Astrocyte (in vitro differentiated cells and primary cell): ENCODE results near the gene ACTL8.

Experiments
- EZH2 ChIP-seq: IDR thresholded peaks from 2 replicates; pipeline ENCODE4 v1.6.1; 2012; ENCODE audit warnings: mild to moderate bottlenecking, low read length, inconsistent platforms; ENCODE audit not compliant: insufficient read depth
- TF ChIP-seq, protein P1 (sequence below): IDR thresholded peaks from 2 replicates; pipeline ENCODE4 v1.5.1; 2011; ENCODE audit warnings: low read depth, mild to moderate bottlenecking, inconsistent platforms, low read length, moderate library complexity; ENCODE audit not compliant: insufficient read depth

DNA sequence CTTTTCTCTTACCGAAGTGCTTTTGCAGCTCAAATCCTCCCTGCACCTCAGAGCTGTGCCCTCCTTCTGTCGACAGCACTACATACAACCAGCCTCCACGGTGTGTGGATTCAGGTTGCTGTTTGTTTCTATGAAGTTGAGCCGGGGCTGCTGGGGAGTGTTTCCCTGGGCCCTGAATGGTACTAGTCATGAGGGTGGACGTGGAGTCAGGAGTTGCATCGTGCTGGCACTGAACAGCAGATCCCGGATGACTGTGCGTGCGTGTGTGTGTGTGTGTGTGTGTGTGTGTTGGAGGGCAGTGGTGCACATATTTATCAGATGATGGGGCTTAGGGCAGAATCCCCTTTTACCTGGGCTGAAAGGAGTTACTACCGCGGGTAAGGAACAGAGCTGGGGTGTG, 47.0 kb downstream of the ACTL8 start:
- TF ChIP-seq, protein P1, sequence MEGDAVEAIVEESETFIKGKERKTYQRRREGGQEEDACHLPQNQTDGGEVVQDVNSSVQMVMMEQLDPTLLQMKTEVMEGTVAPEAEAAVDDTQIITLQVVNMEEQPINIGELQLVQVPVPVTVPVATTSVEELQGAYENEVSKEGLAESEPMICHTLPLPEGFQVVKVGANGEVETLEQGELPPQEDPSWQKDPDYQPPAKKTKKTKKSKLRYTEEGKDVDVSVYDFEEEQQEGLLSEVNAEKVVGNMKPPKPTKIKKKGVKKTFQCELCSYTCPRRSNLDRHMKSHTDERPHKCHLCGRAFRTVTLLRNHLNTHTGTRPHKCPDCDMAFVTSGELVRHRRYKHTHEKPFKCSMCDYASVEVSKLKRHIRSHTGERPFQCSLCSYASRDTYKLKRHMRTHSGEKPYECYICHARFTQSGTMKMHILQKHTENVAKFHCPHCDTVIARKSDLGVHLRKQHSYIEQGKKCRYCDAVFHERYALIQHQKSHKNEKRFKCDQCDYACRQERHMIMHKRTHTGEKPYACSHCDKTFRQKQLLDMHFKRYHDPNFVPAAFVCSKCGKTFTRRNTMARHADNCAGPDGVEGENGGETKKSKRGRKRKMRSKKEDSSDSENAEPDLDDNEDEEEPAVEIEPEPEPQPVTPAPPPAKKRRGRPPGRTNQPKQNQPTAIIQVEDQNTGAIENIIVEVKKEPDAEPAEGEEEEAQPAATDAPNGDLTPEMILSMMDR: no peak
- no peak for TF ChIP-seq EZH2
